GM13976 (cell line): Measurements from ENCODE around the gene PBX3.
"Not testable (repeated sequence)": the region's sequence is repeated elsewhere in the genome, so short reads cannot be mapped to it uniquely, and the experiment has no call there.

Source experiments
- DNase-seq: peaks from one replicate; pipeline ENCODE4 v3.0.0; 2012; ENCODE audit warnings: low spot score
- CTCF ChIP-seq: IDR thresholded peaks from 2 replicates; pipeline ENCODE4 v1.5.1; 2012; ENCODE audit warnings: borderline replicate concordance, mild to moderate bottlenecking; ENCODE audit not compliant: insufficient read depth; ENCODE audit errors: extremely low read depth, missing control alignments, control extremely low read depth
- in situ Hi-C: fragments of 300-500 bp; cut with MboI; formaldehyde crosslinking; loops from one replicate; pipeline ENCODE4 v1.12.0; 2022; ENCODE audit warnings: low sequenced_read_pairs, mixed read lengths, inconsistent platforms; ENCODE audit not compliant: unreplicated experiment

The PBX3 gene

GRCh38 chr9:125766468-125767221 lies 19.5 kb downstream of the PBX3 start:
- no peak for DNase-seq
- in situ Hi-C loops, result no loop called here
- TF ChIP-seq CTCF, result no peak

GRCh38 chr9:125767349-125767748 lies 20.2 kb downstream of the PBX3 start:
- TF ChIP-seq CTCF, result no peak
- in situ Hi-C loops, result no loop called here

GRCh38 chr9:125768803-125769202 lies 21.6 kb downstream of the PBX3 start:
- DNase-seq, result no peak
- TF ChIP-seq CTCF, result no peak
- in situ Hi-C loops, result no loop called here

More at GRCh38 chr9:125767349-125767748, 20.2 kb downstream of the PBX3 start:
- DNase-seq, result no peak

- DNase-seq, result no peak
- in situ Hi-C loops, result no loop called here
- TF ChIP-seq CTCF, result no peak
These were observed 23.9 kb downstream of the PBX3 start for GRCh38 chr9:125771037-125771436.

GRCh38 chr9:125772740-125773139 lies 25.6 kb downstream of the PBX3 start:
- in situ Hi-C loops, result no loop called here
- DNase-seq, result no peak
- TF ChIP-seq CTCF, result no peak

GRCh38 chr9:125774106-125774505 lies 26.9 kb downstream of the PBX3 start:
- in situ Hi-C loops, result no loop called here
- TF ChIP-seq CTCF, result no peak
- DNase-seq, result no peak

- in situ Hi-C loops, DNase-seq: not testable (repeated sequence)
These were observed 29.6 kb downstream of the PBX3 start for GRCh38 chr9:125776789-125777188.

GRCh38 chr9:125778538-125779219 lies 31.5 kb downstream of the PBX3 start:
- DNase-seq, in situ Hi-C loops: not testable (repeated sequence)

GRCh38 chr9:125779220-125779565 lies 32.0 kb downstream of the PBX3 start:
- in situ Hi-C loops, DNase-seq: not testable (repeated sequence)
